GM06990 (cell line): Measurements from ENCODE around the gene MEOX1.

Experiments used
- DNase-seq: peaks from one replicate; pipeline ENCODE4 v3.0.0-alpha.2; 2011; ENCODE audit not compliant: insufficient read length; ENCODE audit errors: extremely low read depth
- H3K27me3 ChIP-seq: replicated peaks from 2 replicates; pipeline ENCODE4 v1.6.0; 2011; ENCODE audit warnings: low read length; ENCODE audit not compliant: control insufficient read depth, insufficient read depth
- H3K36me3 ChIP-seq: 2 replicates; pipeline ENCODE4 v1.5.1; 2011; ENCODE audit warnings: low read length; ENCODE audit not compliant: control insufficient read depth, insufficient read depth
- H3K4me3 ChIP-seq: replicated peaks from 2 replicates; pipeline ENCODE4 v1.5.1; 2011; ENCODE audit warnings: low read depth, mild to moderate bottlenecking, control low read depth, low read length
- CTCF ChIP-seq: IDR thresholded peaks from 2 replicates; pipeline ENCODE4 v1.5.1; 2011; ENCODE audit warnings: low read length, control low read depth, mild to moderate bottlenecking, inconsistent platforms; ENCODE audit not compliant: insufficient read depth, poor library complexity, severe bottlenecking

Gene MEOX1

GRCh38 chr17:43671031-43671692 is 9.4 kb upstream of the MEOX1 start:
- Histone ChIP-seq H3K36me3 (no peaks in the 10 kb centered on the region), H3K27me3 (no peaks in the 10 kb centered on the region), H3K4me3 (no peak overlapping the region)
- TF ChIP-seq CTCF = no peak
- no peak for DNase-seq

GRCh38 chr17:43670645-43671030 is 8.9 kb upstream of the MEOX1 start:
- TF ChIP-seq CTCF = no peak
- DNase-seq = no peak
- no peak overlapping the region for H3K4me3 ChIP-seq
- no peaks in the 10 kb centered on the region for H3K27me3 ChIP-seq
- H3K36me3 ChIP-seq = no peaks in the 10 kb centered on the region

GRCh38 chr17:43669971-43670644 is 8.4 kb upstream of the MEOX1 start:
- no peak for TF ChIP-seq CTCF
- no peak for DNase-seq
- no peak overlapping the region for H3K4me3 ChIP-seq
- H3K27me3 ChIP-seq = no peaks in the 10 kb centered on the region
- H3K36me3 ChIP-seq = no peaks in the 10 kb centered on the region

GRCh38 chr17:43667947-43668348 is 6.2 kb upstream of the MEOX1 start:
- Histone ChIP-seq H3K4me3 (no peak overlapping the region), H3K36me3 (no peaks in the 10 kb centered on the region), H3K27me3 (no peaks in the 10 kb centered on the region)
- TF ChIP-seq CTCF = no peak
- no peak for DNase-seq

GRCh38 chr17:43667506-43667905 is 5.8 kb upstream of the MEOX1 start:
- H3K27me3 ChIP-seq = no peaks in the 10 kb centered on the region
- no peaks in the 10 kb centered on the region for H3K36me3 ChIP-seq
- H3K4me3 ChIP-seq = no peak overlapping the region
- no peak for TF ChIP-seq CTCF
- no peak for DNase-seq
